Panc1 (cell line): Measurements from ENCODE around the gene HHAT. TPM values are rescaled to one million over a fixed set of nuclear protein-coding genes. Genes with fewer than 3 reads are reported as not detected.

ENCODE experiments used
- ATAC-seq: fragments of 200-7000 bp; cut with Tn5 transposase; 2 replicates; pipeline ENCODE4 v1.9.1; 2020; ENCODE audit warnings: mild to moderate bottlenecking, moderate library complexity
- BruUV-seq: library from RNA; stranded (reverse); fragments of 400-500 nt; replicated peaks from 2 replicates; lab custom pipeline; 2021; lab: Mats Ljungman, UMichigan
- CTCF ChIA-PET: fragments of 300-600 bp; sonication (Branson Sonifier 250); formaldehyde crosslinking; loops from one replicate; lab custom pipeline; 2022; ENCODE audit warnings: antibody characterized with exemption; lab: Charles Lee
- POLR2A ChIA-PET: fragments of 300-600 bp; sonication (Branson Sonifier 250); formaldehyde crosslinking; loops from one replicate; lab custom pipeline; 2022; ENCODE audit warnings: antibody characterized with exemption; lab: Charles Lee
- DNase-seq: peaks from one replicate; pipeline ENCODE4 v3.0.0-alpha.2; 2010; ENCODE audit warnings: low read depth, low spot score
- H3K27ac ChIP-seq: 2 replicates; pipeline ENCODE4 v1.5.1; 2011; ENCODE audit warnings: mild to moderate bottlenecking, low read length, inconsistent platforms
- H3K27me3 ChIP-seq: fragments of 200-500 bp; sonication (Bioruptor generic); 2 replicates; pipeline ENCODE4 v1.6.0; 2014; ENCODE audit warnings: low read length, inconsistent platforms; ENCODE audit not compliant: control insufficient read depth, insufficient read depth
- H3K36me3 ChIP-seq: fragments of 200-500 bp; sonication (Bioruptor generic); 2 replicates; pipeline ENCODE4 v1.5.1; 2014; ENCODE audit warnings: inconsistent platforms, mild to moderate bottlenecking, low read length, moderate library complexity; ENCODE audit not compliant: control insufficient read depth, insufficient read depth
- H3K4me1 ChIP-seq: 2 replicates; pipeline ENCODE4 v1.5.1; 2011; ENCODE audit warnings: inconsistent platforms, mild to moderate bottlenecking, low read length, moderate library complexity; ENCODE audit not compliant: control insufficient read depth, insufficient read depth
- H3K4me3 ChIP-seq, 2 experiments: 2 replicates each; pipeline ENCODE4 v1.5.1; 2011 to 2012; ENCODE audit warnings: low read depth in 2 of 2, low read length in 2 of 2, mild to moderate bottlenecking in 2 of 2, inconsistent platforms in 1 of 2, moderate library complexity in 1 of 2
- H3K9me3 ChIP-seq: fragments of 200-500 bp; sonication (Bioruptor generic); 2 replicates; pipeline ENCODE4 v1.5.1; 2014; ENCODE audit warnings: low read depth, mild to moderate bottlenecking, inconsistent platforms, low read length, moderate library complexity; ENCODE audit not compliant: control insufficient read depth, insufficient read depth
- CTCF ChIP-seq: fragments of 450-650 bp; IDR thresholded peaks from 2 replicates; pipeline ENCODE4 v1.5.1; 2017; ENCODE audit warnings: mild to moderate bottlenecking
- POLR2AphosphoS5 ChIP-seq: IDR thresholded peaks from 2 replicates; pipeline ENCODE4 v1.6.1; 2012; ENCODE audit warnings: mild to moderate bottlenecking, low read depth, low read length, moderate library complexity
- REST ChIP-seq, 2 experiments: IDR thresholded peaks; 2 replicates each; pipeline ENCODE4 v1.6.1; 2011 to 2012; ENCODE audit warnings: low read depth in 2 of 2, control low read depth in 1 of 2, low read length in 1 of 2, mild to moderate bottlenecking in 1 of 2, moderate library complexity in 1 of 2; ENCODE audit not compliant: insufficient read depth in 1 of 2
- SIN3A ChIP-seq: IDR thresholded peaks from 2 replicates; pipeline ENCODE4 v1.6.1; 2012; ENCODE audit warnings: low read depth, mild to moderate bottlenecking, low read length, moderate library complexity, borderline replicate concordance; ENCODE audit not compliant: insufficient read depth
- TCF7L2 ChIP-seq: IDR thresholded peaks from 2 replicates; pipeline ENCODE4 v1.6.1; 2011; ENCODE audit warnings: mild to moderate bottlenecking, low read depth, low read length, inconsistent platforms
- in situ Hi-C: cut with HindIII; loops from 2 replicates; pipeline ENCODE4 v1.10.0; 2016; ENCODE audit warnings: low sequenced_read_pairs, low pct_unique_long_range_greater_than_20kb
- intact Hi-C: fragments of 100-400 bp; cut with micrococcal nuclease; formaldehyde crosslinking; loops from one replicate; pipeline ENCODE4 v1.10.0; 2022; ENCODE audit not compliant: unreplicated experiment
- total RNA-seq: library from RNA; stranded (reverse); gene quantifications from one replicate; pipeline ENCODE4 v1.2.1, GENCODE V29; 2021; ENCODE audit not compliant: unreplicated experiment

Gene HHAT
- total RNA-seq, 1 experiment from 2014 or later, result 2.3 TPM

- CTCF ChIA-PET, result no interaction called here
- no peak overlapping the region for H3K27ac ChIP-seq
- POLR2A ChIA-PET, result no interaction called here
Measured at GRCh38 chr1:210469441-210469840, 140.7 kb downstream of the HHAT start.

GRCh38 chr1:210475321-210475720 lies 146.6 kb downstream of the HHAT start:
- intact Hi-C loops (no loop called here), in situ Hi-C loops (no loop called here)
- Histone ChIP-seq H3K27ac (no peak overlapping the region), H3K27me3 (no peaks in the 10 kb centered on the region), H3K4me3 (no peak overlapping the region), H3K36me3 (no peaks in the 10 kb centered on the region), H3K9me3 (no peaks in the 10 kb centered on the region), H3K4me1 (no peaks in the 10 kb centered on the region)
- DNase-seq, result no peak
- no TSS peak for BruUV-seq
- POLR2A ChIA-PET, result no interaction called here
- CTCF ChIA-PET, result no interaction called here
- no peak for ATAC-seq
- TF ChIP-seq SIN3A (no peak), CTCF (no peak), REST (IDR thresholded peaks at IDR 0.05; ENCODE audit: insufficient read depth in 1 of 2, low read depth in 2 of 2, low read length in 1 of 2) (no peak), TCF7L2 (no peak), POLR2AphosphoS5 (no peak)

More at GRCh38 chr1:210469441-210469840, 140.7 kb downstream of the HHAT start:
- TF ChIP-seq SIN3A (no peak), POLR2AphosphoS5 (no peak), TCF7L2 (no peak)
- DNase-seq (no peak), ATAC-seq (no peak)
- BruUV-seq, result no TSS peak
- in situ Hi-C loops, result no loop called here
- Histone ChIP-seq H3K9me3 (no peaks in the 10 kb centered on the region), H3K4me3 (no peak overlapping the region), H3K4me1 (no peaks in the 10 kb centered on the region), H3K27me3 (no peaks in the 10 kb centered on the region), H3K36me3 (no peaks in the 10 kb centered on the region)
- intact Hi-C loops, result no loop called here

GRCh38 chr1:210475806-210476205 lies 147.1 kb downstream of the HHAT start:
- in situ Hi-C loops, result no loop called here
- DNase-seq (no peak), ATAC-seq (no peak)
- intact Hi-C loops, result no loop called here
- no peaks in the 10 kb centered on the region for H3K27me3 ChIP-seq
- no peaks in the 10 kb centered on the region for H3K36me3 ChIP-seq
- H3K27ac ChIP-seq, result no peak overlapping the region
- no peaks in the 10 kb centered on the region for H3K4me1 ChIP-seq
- ChIA-PET POLR2A (no interaction called here), CTCF (no interaction called here)
- TF ChIP-seq SIN3A (no peak), TCF7L2 (no peak), CTCF (no peak), REST (IDR thresholded peaks at IDR 0.05; ENCODE audit: insufficient read depth in 1 of 2, low read depth in 2 of 2, low read length in 1 of 2) (no peak), POLR2AphosphoS5 (no peak)
- no TSS peak for BruUV-seq
- no peak overlapping the region for H3K4me3 ChIP-seq
- H3K9me3 ChIP-seq, result no peaks in the 10 kb centered on the region
